ENCODE data around the gene MCTP1.

Gene MCTP1

GRCh38 chr5:94744906-94745305 lies 540.0 kb downstream of the MCTP1 start:
- no peak for TF ChIP-seq CTCF (IDR thresholded peaks at IDR 0.05; ENCODE audit: low read depth, low read length, missing control alignments)
- in situ Hi-C loops (cut with HindIII; ENCODE audit: low sequenced_read_pairs), result no loop called here
- H3K4me3 ChIP-seq (ENCODE audit: low read depth, low read length), result no peak overlapping the region
- no peak for DNase-seq (ENCODE audit: low read depth)

GRCh38 chr5:94742852-94743251 lies 542.0 kb downstream of the MCTP1 start:
- H3K4me3 ChIP-seq (ENCODE audit: low read depth, low read length), result no peak overlapping the region
- no peak for TF ChIP-seq CTCF (IDR thresholded peaks at IDR 0.05; ENCODE audit: low read depth, low read length, missing control alignments)
- DNase-seq (ENCODE audit: low read depth), result no peak
- in situ Hi-C loops (cut with HindIII; ENCODE audit: low sequenced_read_pairs), result no loop called here

- no peak for DNase-seq (ENCODE audit: low read depth)
- H3K4me3 ChIP-seq (ENCODE audit: low read depth, low read length), result no peak overlapping the region
- TF ChIP-seq CTCF (IDR thresholded peaks at IDR 0.05; ENCODE audit: low read depth, low read length, missing control alignments), result no peak
- in situ Hi-C loops (cut with HindIII; ENCODE audit: low sequenced_read_pairs), result no loop called here
Observed at GRCh38 chr5:94740286-94740685, 544.6 kb downstream of the MCTP1 start.

GRCh38 chr5:94736498-94736897 lies 548.4 kb downstream of the MCTP1 start:
- DNase-seq (ENCODE audit: low read depth), result no peak
- in situ Hi-C loops (cut with HindIII; ENCODE audit: low sequenced_read_pairs), result no loop called here
- no peak for TF ChIP-seq CTCF (IDR thresholded peaks at IDR 0.05; ENCODE audit: low read depth, low read length, missing control alignments)

GRCh38 chr5:94731471-94731870 lies 553.4 kb downstream of the MCTP1 start:
- TF ChIP-seq CTCF (IDR thresholded peaks at IDR 0.05; ENCODE audit: low read depth, low read length, missing control alignments), result no peak
- in situ Hi-C loops (cut with HindIII; ENCODE audit: low sequenced_read_pairs), result no loop called here
- H3K4me3 ChIP-seq (ENCODE audit: low read depth, low read length), result no peak overlapping the region
- no peak for DNase-seq (ENCODE audit: low read depth)

More at GRCh38 chr5:94736498-94736897, 548.4 kb downstream of the MCTP1 start:
- no peak overlapping the region for H3K4me3 ChIP-seq (ENCODE audit: low read depth, low read length)

- TF ChIP-seq CTCF (IDR thresholded peaks at IDR 0.05; ENCODE audit: low read depth, low read length, missing control alignments), result no peak
- DNase-seq (ENCODE audit: low read depth), result no peak
- no peak overlapping the region for H3K4me3 ChIP-seq (ENCODE audit: low read depth, low read length)
- in situ Hi-C loops (cut with HindIII; ENCODE audit: low sequenced_read_pairs), result no loop called here
Observed at GRCh38 chr5:94725142-94725541, 559.8 kb downstream of the MCTP1 start.

- DNase-seq (ENCODE audit: low read depth), result no peak
- TF ChIP-seq CTCF (IDR thresholded peaks at IDR 0.05; ENCODE audit: low read depth, low read length, missing control alignments), result no peak
- H3K4me3 ChIP-seq (ENCODE audit: low read depth, low read length), result no peak overlapping the region
- in situ Hi-C loops (cut with HindIII; ENCODE audit: low sequenced_read_pairs), result no loop called here
Observed at GRCh38 chr5:94715768-94716167, 569.1 kb downstream of the MCTP1 start.
